ENCODE measurements around the gene LDHD.

Gene LDHD

DNA sequence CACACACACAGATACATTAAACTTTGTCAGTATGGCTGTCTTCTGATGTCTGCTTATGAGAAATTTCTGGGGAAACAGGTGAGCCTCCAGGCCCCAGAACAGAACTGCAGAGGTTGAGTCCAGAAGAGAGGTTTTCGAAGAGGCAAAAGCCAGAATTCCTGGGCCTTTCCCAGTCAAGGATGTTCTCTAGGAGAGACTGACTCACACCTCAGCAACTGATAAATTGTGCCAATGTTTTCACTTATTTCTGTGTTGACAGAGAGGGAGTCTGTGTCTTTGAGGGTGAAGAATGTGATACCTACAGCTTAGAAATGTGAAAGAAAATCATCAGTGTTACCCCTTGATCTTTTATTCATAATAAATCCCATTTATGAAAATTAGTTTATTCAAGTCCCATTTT lies 30.3 kb downstream of the LDHD start:
- no peaks in the 10 kb centered on the region for H3K36me3 ChIP-seq (ENCODE audit: insufficient read depth, low read length)
- H3K4me1 ChIP-seq (ENCODE audit: control insufficient read depth, insufficient read depth, low read length) = peaks cover 27% of the 10 kb centered on the region
- no peak overlapping the region for H3K4me2 ChIP-seq (ENCODE audit: low read length)
- H3K9ac ChIP-seq (ENCODE audit: low read depth, low read length) = no peak overlapping the region
- no peaks in the 10 kb centered on the region for H3K9me3 ChIP-seq (replicated peaks; ENCODE audit: low read length)
- no peak overlapping the region for H3K4me3 ChIP-seq (ENCODE audit: low read length)
- H3K27me3 ChIP-seq (ENCODE audit: control insufficient read depth, insufficient read depth, low read length) = no peaks in the 10 kb centered on the region

DNA sequence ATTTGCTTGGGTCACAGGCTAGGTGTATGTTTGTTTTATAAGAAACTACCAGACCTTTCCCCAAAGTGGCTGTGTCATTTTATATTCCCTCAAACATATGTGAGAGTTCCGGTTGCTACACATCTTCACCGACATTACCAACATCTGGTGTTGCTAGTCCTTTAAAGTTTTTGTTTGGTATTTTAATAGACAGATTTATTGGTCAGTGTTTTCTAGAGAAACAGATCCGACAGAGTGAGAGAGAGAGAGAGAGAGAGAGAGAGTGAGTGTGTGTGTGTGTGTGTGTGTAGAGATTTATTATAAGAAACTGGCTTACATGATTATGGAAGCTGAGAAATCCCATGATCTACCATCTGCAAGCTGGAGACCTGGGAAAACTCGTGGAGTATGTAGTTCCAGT lies 31.0 kb downstream of the LDHD start:
- Histone ChIP-seq H3K9me3 (replicated peaks; ENCODE audit: low read length) (no peaks in the 10 kb centered on the region), H3K27me3 (ENCODE audit: control insufficient read depth, insufficient read depth, low read length) (no peaks in the 10 kb centered on the region), H3K9ac (ENCODE audit: low read depth, low read length) (no peak overlapping the region), H3K36me3 (ENCODE audit: insufficient read depth, low read length) (no peaks in the 10 kb centered on the region), H3K4me1 (ENCODE audit: control insufficient read depth, insufficient read depth, low read length) (peaks cover 30% of the 10 kb centered on the region), H3K4me3 (ENCODE audit: low read length) (no peak overlapping the region), H3K4me2 (ENCODE audit: low read length) (no peak overlapping the region)

DNA sequence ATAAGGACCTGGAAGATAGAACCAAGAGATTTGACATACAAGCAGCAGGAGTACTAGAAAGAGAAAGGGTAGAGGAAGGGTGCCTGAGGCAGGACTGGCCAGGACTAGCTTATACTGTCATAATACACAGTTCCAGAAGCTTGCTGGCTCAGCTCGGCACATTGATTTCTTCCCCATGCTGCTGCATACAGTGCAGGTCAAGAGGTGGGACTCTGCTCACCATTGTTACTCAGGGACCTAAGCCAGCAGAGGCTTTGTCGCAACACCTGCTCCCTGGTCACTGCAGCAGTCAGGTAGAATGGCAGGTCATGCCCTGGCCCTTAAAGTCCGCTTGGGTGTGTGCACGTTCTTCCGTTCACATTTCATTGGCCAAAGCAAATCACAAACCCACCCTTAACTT lies 32.8 kb downstream of the LDHD start:
- H3K4me1 ChIP-seq (ENCODE audit: control insufficient read depth, insufficient read depth, low read length) = peaks cover 35% of the 10 kb centered on the region
- H3K9ac ChIP-seq (ENCODE audit: low read depth, low read length) = no peak overlapping the region
- H3K4me2 ChIP-seq (ENCODE audit: low read length) = no peak overlapping the region
- H3K27me3 ChIP-seq (ENCODE audit: control insufficient read depth, insufficient read depth, low read length) = no peaks in the 10 kb centered on the region
- no peaks in the 10 kb centered on the region for H3K36me3 ChIP-seq (ENCODE audit: insufficient read depth, low read length)
- H3K9me3 ChIP-seq (replicated peaks; ENCODE audit: low read length) = no peaks in the 10 kb centered on the region
- H3K4me3 ChIP-seq (ENCODE audit: low read length) = no peak overlapping the region

DNA sequence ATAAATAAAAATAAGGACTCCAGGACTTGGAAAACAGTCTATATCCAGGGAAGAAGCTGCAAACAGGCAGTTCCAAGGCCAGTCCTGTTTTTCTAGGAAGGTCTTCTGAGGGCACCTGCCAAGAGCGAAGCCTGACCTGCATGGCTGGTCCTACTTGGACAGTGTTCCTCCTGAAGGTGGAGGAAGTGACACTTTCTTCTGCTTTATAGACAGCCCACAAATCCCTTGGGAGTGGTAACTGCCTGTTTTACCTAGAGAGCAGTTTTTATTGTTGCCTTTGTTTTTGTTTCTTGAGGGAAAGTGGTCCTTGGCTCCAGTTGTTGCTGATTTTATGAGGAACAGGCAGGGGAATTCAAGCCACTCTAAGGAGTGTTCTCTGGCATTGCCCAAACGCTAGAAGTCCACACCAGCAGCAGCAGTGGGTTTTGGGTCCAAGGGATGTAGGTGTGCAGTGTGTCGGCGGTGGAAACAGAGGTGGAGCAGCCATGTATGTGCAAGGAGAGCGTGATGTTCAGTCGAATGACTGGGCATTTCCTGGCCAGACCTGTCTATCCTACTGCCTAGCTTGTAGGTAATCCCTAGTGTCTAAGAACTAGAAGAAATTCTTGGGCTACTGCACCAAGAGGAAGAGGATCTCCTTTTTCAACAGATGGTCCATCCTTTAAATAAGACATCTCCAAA lies 35.3 kb downstream of the LDHD start:
- Histone ChIP-seq H3K27me3 (ENCODE audit: control insufficient read depth, insufficient read depth, low read length) (no peaks in the 10 kb centered on the region), H3K9me3 (replicated peaks; ENCODE audit: low read length) (no peaks in the 10 kb centered on the region), H3K36me3 (ENCODE audit: insufficient read depth, low read length) (no peaks in the 10 kb centered on the region), H3K4me1 (ENCODE audit: control insufficient read depth, insufficient read depth, low read length) (peaks cover 14% of the 10 kb centered on the region), H3K4me2 (ENCODE audit: low read length) (no peak overlapping the region), H3K9ac (ENCODE audit: low read depth, low read length) (no peak overlapping the region), H3K4me3 (ENCODE audit: low read length) (no peak overlapping the region)

DNA sequence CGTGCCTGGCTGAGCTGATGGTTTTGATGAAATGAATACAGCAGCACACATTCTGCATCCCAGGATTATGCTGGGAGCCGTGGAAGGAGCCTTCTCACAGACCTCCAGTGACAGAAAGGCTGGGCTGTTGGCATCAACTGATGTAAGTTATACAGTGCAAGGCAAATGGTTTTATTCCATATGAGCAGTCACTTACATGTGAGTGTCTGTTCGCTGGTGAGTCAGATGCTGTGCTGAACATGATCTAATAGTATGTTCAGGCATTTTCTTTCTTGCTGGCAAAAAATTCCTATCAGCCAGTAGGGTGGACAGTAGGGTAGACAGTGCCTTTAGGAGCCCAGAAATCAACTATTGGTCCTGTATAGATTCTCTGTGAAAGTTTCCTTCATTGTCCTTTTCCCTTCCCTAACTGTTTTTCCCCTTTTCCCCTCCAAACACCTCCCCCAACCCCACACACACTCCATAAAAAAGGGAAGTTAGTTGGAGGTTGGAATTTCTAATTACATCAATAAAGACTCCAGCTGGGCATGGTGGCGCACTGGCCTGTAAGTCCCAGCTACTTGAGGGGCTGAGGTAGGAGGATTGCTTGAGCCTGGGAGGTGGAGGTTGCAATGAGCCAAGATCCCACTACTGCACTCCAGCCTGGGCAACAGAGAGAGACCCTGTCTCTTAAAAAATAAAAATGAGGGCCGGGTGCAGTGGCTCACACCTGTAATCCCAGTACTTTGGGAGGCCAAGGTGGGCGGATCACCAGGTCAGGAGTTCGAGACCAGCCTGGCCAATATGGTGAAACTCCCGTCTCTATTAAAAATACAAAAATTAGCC lies 36.2 kb downstream of the LDHD start:
- Histone ChIP-seq H3K4me2 (ENCODE audit: low read length) (no peak overlapping the region), H3K9me3 (replicated peaks; ENCODE audit: low read length) (no peaks in the 10 kb centered on the region), H3K27me3 (ENCODE audit: control insufficient read depth, insufficient read depth, low read length) (no peaks in the 10 kb centered on the region), H3K9ac (ENCODE audit: low read depth, low read length) (no peak overlapping the region), H3K36me3 (ENCODE audit: insufficient read depth, low read length) (no peaks in the 10 kb centered on the region), H3K4me1 (ENCODE audit: control insufficient read depth, insufficient read depth, low read length) (peaks cover 11% of the 10 kb centered on the region), H3K4me3 (ENCODE audit: low read length) (no peak overlapping the region)

DNA sequence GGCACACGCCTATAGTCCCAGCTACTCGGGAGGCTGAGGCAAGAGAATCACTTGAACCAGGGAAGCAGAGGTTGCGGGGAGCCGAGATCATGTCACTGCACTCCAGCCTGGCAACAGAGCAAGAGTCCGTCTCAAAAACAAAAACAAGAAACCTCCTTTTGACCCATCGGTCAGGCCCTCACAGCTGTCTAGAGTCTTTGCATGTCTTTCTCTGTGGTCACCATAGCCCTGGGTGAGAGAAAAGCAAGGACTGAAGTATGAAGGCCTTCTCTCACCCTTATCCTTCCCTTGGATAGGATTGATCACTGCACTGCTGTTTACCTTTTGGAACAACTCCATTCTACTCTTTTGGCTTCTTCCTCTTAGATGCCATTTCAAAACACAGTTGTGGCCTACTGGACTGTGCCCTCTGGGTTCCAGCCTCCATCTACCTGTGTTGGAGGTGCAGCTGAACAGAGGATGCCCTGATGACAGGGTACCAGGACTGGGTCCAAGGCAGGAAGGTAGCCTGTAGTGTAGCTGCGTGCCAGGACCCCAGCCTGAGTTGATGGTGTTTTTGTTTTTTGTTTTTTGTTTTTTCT lies 37.1 kb downstream of the LDHD start:
- Histone ChIP-seq H3K36me3 (ENCODE audit: insufficient read depth, low read length) (no peaks in the 10 kb centered on the region), H3K27me3 (ENCODE audit: control insufficient read depth, insufficient read depth, low read length) (no peaks in the 10 kb centered on the region), H3K4me2 (ENCODE audit: low read length) (no peak overlapping the region), H3K4me1 (ENCODE audit: control insufficient read depth, insufficient read depth, low read length) (peaks cover 11% of the 10 kb centered on the region), H3K9me3 (replicated peaks; ENCODE audit: low read length) (no peaks in the 10 kb centered on the region), H3K4me3 (ENCODE audit: low read length) (no peak overlapping the region), H3K9ac (ENCODE audit: low read depth, low read length) (no peak overlapping the region)

DNA sequence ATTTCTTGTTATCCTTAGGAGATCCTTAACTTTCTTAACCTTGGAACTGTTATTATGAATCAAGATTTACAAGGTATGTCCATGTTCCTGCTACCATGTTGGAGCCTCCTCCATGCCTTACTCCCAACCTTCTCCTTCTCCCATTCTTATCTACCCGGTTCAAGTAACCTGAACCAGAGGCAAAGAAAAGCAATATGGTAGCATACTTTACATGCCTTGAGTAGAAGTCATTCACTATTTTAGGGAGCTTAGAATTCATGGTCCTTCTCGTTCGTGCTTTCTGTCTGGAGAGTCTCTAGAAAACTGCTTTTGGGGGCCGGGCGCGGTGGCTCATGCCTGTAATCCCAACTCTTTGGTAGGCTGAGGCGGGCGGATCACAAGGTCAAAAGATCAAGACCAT lies 37.7 kb downstream of the LDHD start:
- Histone ChIP-seq H3K27me3 (ENCODE audit: control insufficient read depth, insufficient read depth, low read length) (no peaks in the 10 kb centered on the region), H3K9me3 (replicated peaks; ENCODE audit: low read length) (no peaks in the 10 kb centered on the region), H3K4me2 (ENCODE audit: low read length) (no peak overlapping the region)

DNA sequence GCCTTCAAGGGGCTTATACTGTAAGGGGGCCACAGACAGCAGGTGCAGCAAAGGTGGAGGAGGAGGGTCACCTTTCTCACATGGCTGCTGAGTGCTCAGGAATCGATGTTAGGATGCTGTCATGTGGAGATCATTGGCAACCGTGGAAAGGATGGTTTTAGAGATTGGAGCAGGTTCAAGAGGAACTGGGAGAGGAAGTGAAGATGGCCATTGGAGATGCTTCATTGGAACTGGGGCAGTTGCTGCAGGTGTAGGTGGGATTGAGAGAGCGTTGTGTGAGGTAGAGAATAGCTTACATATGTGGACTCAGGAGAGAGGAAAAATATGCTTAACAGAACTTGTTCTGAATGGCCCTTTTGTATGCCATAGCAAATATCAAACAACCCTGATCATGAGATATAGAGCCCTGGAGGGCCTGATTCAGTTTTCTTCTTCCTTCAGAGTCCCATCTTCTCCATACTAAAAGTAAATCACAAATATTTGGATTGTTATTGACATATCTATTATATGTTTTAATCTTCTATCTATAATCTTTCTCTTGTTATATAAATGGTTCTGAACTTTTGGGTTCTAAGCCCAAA lies 40.8 kb downstream of the LDHD start:
- no peak overlapping the region for H3K4me2 ChIP-seq (ENCODE audit: low read length)
- H3K4me3 ChIP-seq (ENCODE audit: low read length) = no peak overlapping the region
- H3K9ac ChIP-seq (ENCODE audit: low read depth, low read length) = no peak overlapping the region
- no peaks in the 10 kb centered on the region for H3K9me3 ChIP-seq (replicated peaks; ENCODE audit: low read length)
- no peaks in the 10 kb centered on the region for H3K36me3 ChIP-seq (ENCODE audit: insufficient read depth, low read length)
- H3K27me3 ChIP-seq (ENCODE audit: control insufficient read depth, insufficient read depth, low read length) = no peaks in the 10 kb centered on the region
- peaks cover 8% of the 10 kb centered on the region for H3K4me1 ChIP-seq (ENCODE audit: control insufficient read depth, insufficient read depth, low read length)

More for the DNA sequence above, 37.7 kb downstream of the LDHD start:
- Histone ChIP-seq H3K4me1 (ENCODE audit: control insufficient read depth, insufficient read depth, low read length) (peaks cover 11% of the 10 kb centered on the region), H3K36me3 (ENCODE audit: insufficient read depth, low read length) (no peaks in the 10 kb centered on the region), H3K9ac (ENCODE audit: low read depth, low read length) (no peak overlapping the region), H3K4me3 (ENCODE audit: low read length) (no peak overlapping the region)

DNA sequence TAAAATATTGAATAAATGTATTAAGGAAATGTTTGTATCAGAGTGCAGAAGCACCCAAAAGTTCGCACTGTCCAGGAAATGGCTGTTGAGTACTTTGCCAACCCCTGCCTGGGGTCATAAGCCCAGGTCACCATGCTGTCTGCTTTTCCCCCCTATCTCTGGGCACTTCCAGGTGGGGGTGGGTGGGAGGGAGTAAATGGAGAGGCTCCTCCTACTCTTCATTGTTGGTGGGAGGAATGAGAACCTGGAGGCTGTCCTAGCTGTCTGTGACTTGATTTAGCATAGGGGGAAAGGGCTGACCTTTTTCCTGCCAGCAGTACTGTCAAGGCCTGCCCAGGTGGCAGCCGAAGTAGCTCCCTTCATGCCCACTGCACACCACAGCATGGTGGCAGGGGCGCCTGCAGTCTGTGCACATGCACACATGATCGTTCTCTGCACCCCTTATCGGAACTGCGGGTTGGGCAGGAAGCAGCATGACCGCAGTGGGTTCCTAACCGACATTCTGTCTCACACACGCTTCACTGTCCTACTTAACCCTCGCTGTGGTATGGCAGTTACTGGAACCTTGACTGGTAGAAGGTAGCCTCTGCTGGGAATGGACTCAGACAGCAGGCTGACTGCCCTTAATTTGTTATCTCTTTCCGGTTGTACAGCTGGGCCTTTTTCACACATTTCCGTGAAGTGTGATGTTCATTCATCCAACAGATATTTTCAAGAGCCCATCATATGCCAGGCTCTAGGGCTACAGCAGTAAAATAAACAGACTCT lies 41.5 kb downstream of the LDHD start:
- Histone ChIP-seq H3K9me3 (replicated peaks; ENCODE audit: low read length) (no peaks in the 10 kb centered on the region), H3K4me2 (ENCODE audit: low read length) (no peak overlapping the region), H3K27me3 (ENCODE audit: control insufficient read depth, insufficient read depth, low read length) (no peaks in the 10 kb centered on the region), H3K9ac (ENCODE audit: low read depth, low read length) (no peak overlapping the region), H3K4me1 (ENCODE audit: control insufficient read depth, insufficient read depth, low read length) (peaks cover 6% of the 10 kb centered on the region), H3K4me3 (ENCODE audit: low read length) (no peak overlapping the region), H3K36me3 (ENCODE audit: insufficient read depth, low read length) (no peaks in the 10 kb centered on the region)

DNA sequence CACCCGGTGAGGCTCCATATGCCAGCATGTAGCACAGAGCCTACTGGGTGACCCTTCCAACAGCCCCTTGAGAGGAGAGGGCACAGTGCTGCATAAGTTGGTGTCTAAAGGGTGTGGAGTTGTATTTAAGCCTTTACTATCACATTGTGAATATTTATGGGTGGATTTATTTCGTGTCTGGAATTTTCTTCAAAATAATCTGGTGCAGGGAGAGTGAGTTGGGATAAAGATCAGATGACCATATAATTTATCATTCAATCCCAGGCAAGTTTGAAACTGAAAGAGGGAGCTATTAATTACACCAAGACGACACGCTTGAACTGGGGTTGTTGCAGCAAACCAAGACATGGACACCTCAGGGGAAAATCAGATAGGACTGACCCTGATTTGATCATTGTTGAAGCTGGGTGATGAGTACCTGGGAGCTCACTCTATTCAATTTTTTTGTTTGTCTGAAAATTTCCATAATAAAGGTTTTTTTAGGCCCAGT lies 42.2 kb downstream of the LDHD start:
- Histone ChIP-seq H3K9ac (ENCODE audit: low read depth, low read length) (no peak overlapping the region), H3K36me3 (ENCODE audit: insufficient read depth, low read length) (no peaks in the 10 kb centered on the region), H3K4me2 (ENCODE audit: low read length) (peak overlapping the region; percentile 32), H3K27me3 (ENCODE audit: control insufficient read depth, insufficient read depth, low read length) (no peaks in the 10 kb centered on the region), H3K9me3 (replicated peaks; ENCODE audit: low read length) (no peaks in the 10 kb centered on the region), H3K4me1 (ENCODE audit: control insufficient read depth, insufficient read depth, low read length) (peaks cover 7% of the 10 kb centered on the region), H3K4me3 (ENCODE audit: low read length) (no peak overlapping the region)
